GM12892 (cell line): ENCODE results near the gene SLC7A10.

Source experiments
- POLR2A ChIP-seq: IDR thresholded peaks from 2 replicates; pipeline ENCODE4 v1.6.1; 2011; ENCODE audit warnings: low read depth, low read length, control low read depth
- POLR2AphosphoS5 ChIP-seq: IDR thresholded peaks from 2 replicates; pipeline ENCODE4 v1.6.1; 2011; ENCODE audit warnings: low read depth, low read length, control low read depth

DNA sequence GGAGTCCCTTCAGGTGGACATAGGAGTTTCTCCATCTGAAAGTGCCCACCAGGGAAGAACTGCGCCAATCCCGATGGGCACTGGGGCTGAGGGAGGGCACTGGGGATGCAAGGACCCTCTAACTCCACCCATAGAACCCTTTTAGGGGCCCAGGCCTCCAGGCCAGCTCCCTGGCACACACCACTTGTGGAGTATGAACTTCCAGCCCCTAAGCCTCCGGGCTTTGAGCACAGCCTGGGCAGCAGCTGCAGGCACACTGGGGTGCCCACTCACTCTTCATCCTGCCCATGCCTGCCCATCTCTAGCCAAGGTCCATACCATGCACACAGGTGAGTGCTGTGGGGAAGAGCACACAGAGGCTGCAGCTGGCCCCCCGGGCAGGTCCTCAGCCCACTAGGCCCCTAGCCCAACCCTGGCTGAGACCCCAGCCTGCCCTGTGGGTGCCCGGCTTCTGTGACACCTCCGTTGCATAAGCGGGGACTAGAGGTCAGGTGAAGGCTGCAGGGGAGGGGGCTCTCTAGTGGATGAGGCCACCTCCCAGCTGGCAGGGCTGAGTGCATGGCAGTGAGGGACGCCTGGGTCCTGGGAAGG is 14.6 kb upstream of the SLC7A10 start:
- no peak for TF ChIP-seq POLR2A
- TF ChIP-seq POLR2AphosphoS5 = no peak
